ENCODE measurements around the gene ZNF774.

GRCh38 chr15:90322538-90322937, 29.5 kb upstream of the ZNF774 start:
- TF ChIP-seq CTCF (IDR thresholded peaks at IDR 0.05) (no peak), POLR2A (IDR thresholded peaks at IDR 0.05) (no peak)

Measured in uterus (tissue), 2 donors.